Astrocyte of the spinal cord (primary cell): ENCODE measurements around the gene C11orf42.
"Not testable (repeated sequence)": the region's sequence is repeated elsewhere in the genome, so short reads cannot be mapped to it uniquely, and the experiment has no call there.

ENCODE experiments used
- DNase-seq: peaks from one replicate; pipeline ENCODE4 v3.0.0; 2011; ENCODE audit warnings: low read depth, low spot score
- H3K4me3 ChIP-seq: 2 replicates; pipeline ENCODE4 v1.5.1; 2011; ENCODE audit warnings: low read depth, mild to moderate bottlenecking, low read length, moderate library complexity
- in situ Hi-C: cut with HindIII; loops from 2 replicates; pipeline ENCODE4 v1.10.0; 2017; ENCODE audit warnings: low sequenced_read_pairs
- TF ChIP-seq, protein P1 (sequence below): IDR thresholded peaks from 2 replicates; pipeline ENCODE4 v1.5.1; 2012; ENCODE audit warnings: low read depth, mild to moderate bottlenecking, low read length, inconsistent platforms

C11orf42 gene

DNA sequence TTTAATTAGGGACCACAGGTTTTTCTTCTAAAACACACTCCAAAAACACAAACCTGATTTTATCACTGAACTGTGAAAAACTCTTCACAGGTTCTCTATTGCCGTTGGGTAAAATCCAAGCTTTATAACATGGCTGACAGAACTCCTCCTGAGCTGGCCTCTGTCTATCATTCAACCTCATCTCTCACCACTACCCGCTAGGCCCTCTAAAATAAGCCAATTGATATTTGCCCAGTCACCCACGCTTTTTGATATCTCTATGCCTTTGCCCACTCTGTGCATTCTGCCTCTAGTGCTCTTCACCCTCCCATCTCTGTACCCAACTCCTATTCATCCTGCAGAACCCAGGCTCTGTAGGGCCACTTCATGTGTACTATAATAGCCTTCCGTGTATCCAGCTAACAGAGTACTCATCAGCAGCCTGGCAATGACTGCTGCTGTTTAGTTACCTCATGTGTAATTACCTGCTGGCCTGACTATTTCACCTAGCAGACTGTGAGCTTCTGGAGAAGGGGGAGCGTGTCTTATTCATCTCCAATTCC lies 32.5 kb downstream of the C11orf42 start:
- TF ChIP-seq, protein P1, sequence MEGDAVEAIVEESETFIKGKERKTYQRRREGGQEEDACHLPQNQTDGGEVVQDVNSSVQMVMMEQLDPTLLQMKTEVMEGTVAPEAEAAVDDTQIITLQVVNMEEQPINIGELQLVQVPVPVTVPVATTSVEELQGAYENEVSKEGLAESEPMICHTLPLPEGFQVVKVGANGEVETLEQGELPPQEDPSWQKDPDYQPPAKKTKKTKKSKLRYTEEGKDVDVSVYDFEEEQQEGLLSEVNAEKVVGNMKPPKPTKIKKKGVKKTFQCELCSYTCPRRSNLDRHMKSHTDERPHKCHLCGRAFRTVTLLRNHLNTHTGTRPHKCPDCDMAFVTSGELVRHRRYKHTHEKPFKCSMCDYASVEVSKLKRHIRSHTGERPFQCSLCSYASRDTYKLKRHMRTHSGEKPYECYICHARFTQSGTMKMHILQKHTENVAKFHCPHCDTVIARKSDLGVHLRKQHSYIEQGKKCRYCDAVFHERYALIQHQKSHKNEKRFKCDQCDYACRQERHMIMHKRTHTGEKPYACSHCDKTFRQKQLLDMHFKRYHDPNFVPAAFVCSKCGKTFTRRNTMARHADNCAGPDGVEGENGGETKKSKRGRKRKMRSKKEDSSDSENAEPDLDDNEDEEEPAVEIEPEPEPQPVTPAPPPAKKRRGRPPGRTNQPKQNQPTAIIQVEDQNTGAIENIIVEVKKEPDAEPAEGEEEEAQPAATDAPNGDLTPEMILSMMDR = no peak
- in situ Hi-C loops = no loop called here
- H3K4me3 ChIP-seq = no peak overlapping the region
- no peak for DNase-seq

DNA sequence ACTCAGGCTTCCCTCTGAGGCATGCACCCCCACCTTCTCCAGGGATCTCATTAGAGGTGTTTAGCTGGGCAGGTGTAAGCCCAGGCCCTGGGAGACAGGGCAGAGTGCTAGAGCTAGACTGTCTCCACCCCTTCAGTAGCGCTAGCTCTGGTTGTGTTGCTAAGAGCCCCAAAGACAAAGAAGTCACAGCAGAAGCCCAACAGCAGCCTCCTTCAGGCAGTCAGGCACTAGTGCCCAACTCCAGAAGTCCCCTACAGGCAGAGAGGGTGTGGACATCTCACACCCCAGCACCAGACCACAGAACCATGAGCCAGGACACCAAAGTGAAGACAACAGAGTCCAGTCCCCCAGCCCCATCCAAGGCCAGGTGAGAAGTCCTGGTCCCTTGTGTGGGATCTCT lies 33.5 kb downstream of the C11orf42 start, which contains the start of gene CNGA4:
TSS of gene CNGA4 (plus strand) at position 188 of the 400 bp plus-strand sequence. CDS start at position 306, 118 bp downstream.
- TF ChIP-seq, protein P1 = no peak
- no peak within 1 kb of the TSS for H3K4me3 ChIP-seq
- in situ Hi-C loops = no loop called here
- DNase-seq = no peak

DNA sequence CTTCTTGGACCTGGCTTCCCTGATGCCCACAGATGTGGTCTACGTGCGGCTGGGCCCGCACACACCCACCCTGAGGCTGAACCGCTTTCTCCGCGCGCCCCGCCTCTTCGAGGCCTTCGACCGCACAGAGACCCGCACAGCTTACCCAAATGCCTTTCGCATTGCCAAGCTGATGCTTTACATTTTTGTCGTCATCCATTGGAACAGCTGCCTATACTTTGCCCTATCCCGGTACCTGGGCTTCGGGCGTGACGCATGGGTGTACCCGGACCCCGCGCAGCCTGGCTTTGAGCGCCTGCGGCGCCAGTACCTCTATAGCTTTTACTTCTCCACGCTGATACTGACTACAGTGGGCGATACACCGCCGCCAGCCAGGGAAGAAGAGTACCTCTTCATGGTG lies 34.8 kb downstream of the C11orf42 start:
- in situ Hi-C loops = no loop called here
- no peak overlapping the region for H3K4me3 ChIP-seq
- TF ChIP-seq, protein P1 = no peak
- no peak for DNase-seq

DNA sequence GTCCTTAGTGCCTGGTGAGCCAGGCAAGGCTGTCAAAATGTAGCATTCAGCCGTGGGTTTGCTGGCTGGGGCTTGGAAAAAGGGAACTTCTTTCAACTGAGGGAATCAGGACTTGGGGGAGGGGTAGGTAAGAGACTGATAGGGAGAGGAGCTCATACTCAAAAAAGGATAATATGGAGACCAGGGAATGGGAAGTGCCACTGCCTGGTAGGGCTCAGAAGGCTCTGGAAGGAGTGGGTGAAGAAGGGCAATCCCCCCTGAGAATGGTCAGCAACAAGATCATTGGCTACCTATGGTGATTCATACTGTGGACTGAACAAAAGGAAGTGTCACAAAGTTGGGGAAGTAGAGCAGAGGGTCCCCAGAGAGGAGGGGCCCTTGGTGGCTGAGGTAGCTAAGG lies 35.4 kb downstream of the C11orf42 start:
- TF ChIP-seq, protein P1 = no peak
- no peak for DNase-seq
- in situ Hi-C loops = no loop called here
- H3K4me3 ChIP-seq = no peak overlapping the region

DNA sequence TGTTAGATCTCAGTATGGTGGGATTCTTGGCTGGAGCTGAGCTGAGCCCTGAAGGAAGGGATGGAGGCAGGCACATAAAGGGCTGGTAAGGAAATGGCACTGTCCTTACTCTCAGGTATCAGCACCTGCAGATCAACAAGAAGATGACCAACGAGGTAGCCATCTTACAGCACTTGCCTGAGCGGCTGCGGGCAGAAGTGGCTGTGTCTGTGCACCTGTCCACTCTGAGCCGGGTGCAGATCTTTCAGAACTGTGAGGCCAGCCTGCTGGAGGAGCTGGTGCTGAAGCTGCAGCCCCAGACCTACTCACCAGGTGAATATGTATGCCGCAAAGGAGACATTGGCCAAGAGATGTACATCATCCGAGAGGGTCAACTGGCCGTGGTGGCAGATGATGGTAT lies 36.0 kb downstream of the C11orf42 start:
- H3K4me3 ChIP-seq = no peak overlapping the region
- TF ChIP-seq, protein P1 = no peak
- in situ Hi-C loops = no loop called here
- DNase-seq = no peak

DNA sequence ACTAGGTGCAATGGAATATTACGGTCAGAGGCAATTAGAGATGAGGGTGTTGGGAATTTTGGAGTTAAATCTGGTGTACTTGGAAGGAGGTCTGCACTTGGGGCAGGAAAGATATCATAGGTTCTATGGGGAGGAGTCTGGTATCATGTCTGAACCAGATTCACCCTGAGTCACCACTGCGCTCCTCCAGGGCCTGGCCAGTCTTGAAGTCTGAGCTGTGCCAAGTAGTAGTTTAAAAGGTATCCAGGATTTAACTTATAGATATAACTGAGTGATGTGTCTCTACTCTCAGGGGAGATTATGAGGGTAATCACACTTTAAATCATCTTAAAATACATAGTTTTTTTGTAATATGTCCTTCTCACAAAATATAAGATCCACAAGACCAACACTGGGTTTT lies 40.2 kb downstream of the C11orf42 start:
- no peak overlapping the region for H3K4me3 ChIP-seq
- TF ChIP-seq, protein P1 = no peak
- DNase-seq = no peak
- in situ Hi-C loops = no loop called here

DNA sequence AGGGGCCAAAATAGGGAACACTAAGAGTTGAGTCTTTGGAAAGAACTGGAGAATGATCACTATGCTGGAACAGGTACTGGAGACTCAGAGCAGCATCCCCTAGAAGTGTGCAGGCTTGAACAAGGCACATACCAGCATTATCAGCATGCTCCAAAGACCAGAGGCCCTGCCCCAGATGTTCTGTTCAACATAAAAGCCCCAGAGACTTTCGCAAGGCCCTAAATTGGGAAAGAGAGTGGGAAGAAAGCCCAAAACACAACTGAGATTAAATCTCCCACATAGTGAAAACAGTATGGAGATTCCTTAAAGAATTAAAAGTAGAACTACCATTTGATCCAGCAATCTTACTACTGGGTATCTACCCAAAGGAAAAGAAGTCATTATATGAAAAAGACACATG lies 42.9 kb downstream of the C11orf42 start:
- in situ Hi-C loops = no loop called here
- H3K4me3 ChIP-seq = no peak overlapping the region
- no peak for DNase-seq
- TF ChIP-seq, protein P1 = no peak

DNA sequence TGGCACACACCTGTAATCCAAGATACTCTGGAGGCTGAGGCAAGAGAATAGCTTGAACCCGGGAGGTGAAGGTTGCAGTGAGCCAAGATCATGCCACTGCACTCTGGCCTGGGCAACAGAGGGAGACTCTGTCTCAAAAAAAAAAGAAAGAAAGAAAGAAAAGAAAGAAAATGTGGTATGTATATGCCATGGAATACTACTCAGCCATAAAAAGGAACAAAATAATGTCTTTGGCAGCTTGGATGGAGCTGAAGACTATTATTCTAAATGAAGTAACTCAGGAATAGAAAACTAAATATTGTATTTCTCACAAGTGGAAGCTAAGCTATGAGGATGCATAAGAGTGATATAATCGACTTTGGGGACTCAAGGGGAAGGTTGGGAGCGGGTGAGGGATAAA lies 43.5 kb downstream of the C11orf42 start:
- in situ Hi-C loops = not testable (repeated sequence)

More for the DNA sequence above, 43.5 kb downstream of the C11orf42 start:
- H3K4me3 ChIP-seq, DNase-seq: not testable (repeated sequence)
